ENCODE measurements around the gene PCSK4. TPM values are rescaled to one million over a fixed set of nuclear protein-coding genes. Genes with fewer than 3 reads are reported as not detected.
A peak's percentile ranks its signal among the peaks of the same experiment; 100 is the strongest.
"Not testable (repeated sequence)": the region's sequence is repeated elsewhere in the genome, so short reads cannot be mapped to it uniquely, and the experiment has no call there.

Gene PCSK4
- total RNA-seq, 1 donor from 2014 or later, result 2.5 TPM

DNA sequence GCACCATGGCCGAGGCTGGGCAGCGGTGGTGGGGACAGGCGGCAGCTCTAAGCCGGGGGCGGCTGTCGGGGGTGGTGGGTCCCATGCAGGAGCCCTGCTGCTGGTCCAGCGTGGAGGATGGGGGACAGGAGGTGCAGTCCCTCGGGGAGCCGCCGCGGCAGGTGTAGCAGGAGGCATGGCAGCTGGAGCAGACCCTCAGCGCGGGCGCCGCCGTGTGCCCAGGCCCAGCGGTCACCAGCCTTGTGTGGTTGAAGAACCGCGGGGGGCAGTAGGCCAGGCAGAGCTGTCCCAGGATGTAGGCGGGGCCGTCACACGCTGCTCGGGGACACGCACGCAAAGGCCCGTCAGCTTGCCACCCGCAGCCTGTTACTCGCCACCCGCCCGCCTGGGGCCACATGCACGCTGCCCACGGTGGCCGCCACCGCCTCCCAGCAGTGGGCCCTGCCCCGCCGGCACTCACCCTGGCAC lies 8.2 kb downstream of the PCSK4 start:
- DNase-seq (ENCODE audit: low read depth), result no peak
- TF ChIP-seq, protein P1, sequence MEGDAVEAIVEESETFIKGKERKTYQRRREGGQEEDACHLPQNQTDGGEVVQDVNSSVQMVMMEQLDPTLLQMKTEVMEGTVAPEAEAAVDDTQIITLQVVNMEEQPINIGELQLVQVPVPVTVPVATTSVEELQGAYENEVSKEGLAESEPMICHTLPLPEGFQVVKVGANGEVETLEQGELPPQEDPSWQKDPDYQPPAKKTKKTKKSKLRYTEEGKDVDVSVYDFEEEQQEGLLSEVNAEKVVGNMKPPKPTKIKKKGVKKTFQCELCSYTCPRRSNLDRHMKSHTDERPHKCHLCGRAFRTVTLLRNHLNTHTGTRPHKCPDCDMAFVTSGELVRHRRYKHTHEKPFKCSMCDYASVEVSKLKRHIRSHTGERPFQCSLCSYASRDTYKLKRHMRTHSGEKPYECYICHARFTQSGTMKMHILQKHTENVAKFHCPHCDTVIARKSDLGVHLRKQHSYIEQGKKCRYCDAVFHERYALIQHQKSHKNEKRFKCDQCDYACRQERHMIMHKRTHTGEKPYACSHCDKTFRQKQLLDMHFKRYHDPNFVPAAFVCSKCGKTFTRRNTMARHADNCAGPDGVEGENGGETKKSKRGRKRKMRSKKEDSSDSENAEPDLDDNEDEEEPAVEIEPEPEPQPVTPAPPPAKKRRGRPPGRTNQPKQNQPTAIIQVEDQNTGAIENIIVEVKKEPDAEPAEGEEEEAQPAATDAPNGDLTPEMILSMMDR (conservative IDR thresholded peaks at IDR 0.05; ENCODE audit: low read depth, low read length), result no peak
- no peak overlapping the region for H3K4me3 ChIP-seq (ENCODE audit: low read depth, low read length)

DNA sequence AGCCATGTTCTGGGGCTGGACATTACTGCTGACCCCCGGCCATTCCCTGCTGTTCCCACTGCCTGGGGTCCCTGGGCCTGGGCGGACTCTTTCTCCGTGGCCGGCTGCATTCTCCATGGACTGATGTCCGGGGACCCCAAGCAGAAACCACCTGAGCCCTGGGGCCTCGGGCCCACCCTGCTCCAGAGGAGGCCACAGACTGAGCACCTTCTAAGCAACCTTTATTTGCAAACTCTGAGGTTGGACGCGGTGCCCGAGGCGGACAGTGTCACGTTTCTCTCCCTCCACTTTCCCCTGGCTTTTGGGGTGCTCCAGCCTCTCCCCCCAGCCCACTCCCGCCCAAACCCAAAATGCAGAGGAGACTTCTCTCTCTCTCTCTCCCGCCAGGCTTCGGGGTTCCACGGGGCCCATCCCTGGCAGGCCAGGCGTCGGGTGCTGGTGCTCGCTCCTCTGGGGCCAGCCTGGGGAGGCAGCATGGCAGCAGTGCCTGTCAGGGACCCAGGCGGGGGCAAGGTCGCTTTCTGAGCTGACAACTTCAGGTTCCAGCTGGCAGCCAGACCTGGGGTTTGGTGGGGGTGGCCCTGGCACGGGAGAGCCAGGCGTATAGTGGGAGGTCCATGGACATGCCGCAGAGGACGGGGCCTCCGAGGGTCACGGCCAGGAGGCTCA lies 8.8 kb downstream of the PCSK4 start:
- DNase-seq (ENCODE audit: low read depth), result no peak
- TF ChIP-seq, protein P1 (conservative IDR thresholded peaks at IDR 0.05; ENCODE audit: low read depth, low read length), result no peak
- no peak overlapping the region for H3K4me3 ChIP-seq (ENCODE audit: low read depth, low read length)

DNA sequence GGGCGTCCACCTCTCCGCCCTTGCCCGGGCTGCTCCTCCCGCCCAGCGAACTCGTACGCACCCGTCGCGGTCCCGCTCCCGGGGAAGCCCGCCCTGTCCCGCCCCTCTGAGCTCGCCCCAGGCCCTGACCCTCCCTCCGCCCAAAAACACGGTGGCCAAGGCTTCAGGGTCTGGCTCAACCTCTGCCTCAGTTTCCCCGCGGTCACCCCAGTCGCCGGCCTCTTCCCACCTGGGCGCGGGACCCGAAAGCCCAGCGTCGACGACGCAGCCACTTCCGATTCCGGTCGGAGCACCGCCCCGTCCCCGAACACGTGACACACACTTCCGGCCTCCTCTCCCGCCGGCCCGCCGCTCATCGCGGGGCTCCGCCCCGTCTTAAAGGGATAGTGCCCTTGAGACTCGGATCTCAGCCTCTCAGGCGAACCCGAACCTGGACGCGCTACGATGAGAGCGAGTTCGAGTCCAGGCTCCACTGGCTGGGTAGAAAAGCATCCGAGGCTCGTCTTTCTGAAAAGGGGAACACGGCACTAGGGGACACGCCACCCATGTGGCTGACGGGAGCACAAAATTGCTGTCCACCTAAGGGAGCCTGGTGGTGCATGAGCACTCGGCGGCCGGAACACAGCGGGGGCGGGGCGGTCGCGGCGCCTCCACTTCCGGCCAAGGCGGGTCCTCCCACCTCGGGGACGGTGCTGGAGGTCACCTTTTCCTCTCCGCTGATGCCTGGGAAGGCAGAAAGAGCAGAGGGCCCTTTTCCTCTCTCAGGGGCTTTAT lies 11.0 kb downstream of the PCSK4 start, which contains the start of gene C19orf25:
Gene C19orf25, minus strand, starts transcription at position 282 of the 774 bp plus-strand sequence. CDS start 312 bp downstream, outside the sequence.
- peak; percentile 44 for DNase-seq (ENCODE audit: low read depth)
- TF ChIP-seq, protein P1 (conservative IDR thresholded peaks at IDR 0.05; ENCODE audit: low read depth, low read length), result no peak
- peak within 1 kb of the TSS; percentile 80 for H3K4me3 ChIP-seq (ENCODE audit: low read depth, low read length)

DNA sequence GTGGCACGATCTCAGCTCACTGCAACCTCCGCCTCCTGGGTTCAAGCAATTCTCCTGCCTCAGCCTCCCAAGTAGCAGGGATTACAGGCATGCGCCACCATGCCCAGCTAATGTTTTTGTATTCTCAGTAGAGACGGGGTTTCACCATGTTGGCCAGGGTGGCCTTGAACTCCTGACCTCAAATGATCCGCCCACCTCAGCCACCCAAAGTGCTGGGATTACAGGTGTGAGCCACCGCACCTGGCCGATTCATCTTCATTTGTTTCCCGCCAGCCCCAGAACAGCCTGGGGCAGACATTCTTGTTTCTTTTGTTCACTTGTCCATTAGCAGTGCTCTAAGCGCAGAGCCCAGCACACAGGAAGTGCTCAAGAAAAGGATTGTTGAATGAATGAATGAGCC lies 13.1 kb downstream of the PCSK4 start:
- DNase-seq (ENCODE audit: low read depth); H3K4me3 ChIP-seq (ENCODE audit: low read depth, low read length): not testable (repeated sequence)

DNA sequence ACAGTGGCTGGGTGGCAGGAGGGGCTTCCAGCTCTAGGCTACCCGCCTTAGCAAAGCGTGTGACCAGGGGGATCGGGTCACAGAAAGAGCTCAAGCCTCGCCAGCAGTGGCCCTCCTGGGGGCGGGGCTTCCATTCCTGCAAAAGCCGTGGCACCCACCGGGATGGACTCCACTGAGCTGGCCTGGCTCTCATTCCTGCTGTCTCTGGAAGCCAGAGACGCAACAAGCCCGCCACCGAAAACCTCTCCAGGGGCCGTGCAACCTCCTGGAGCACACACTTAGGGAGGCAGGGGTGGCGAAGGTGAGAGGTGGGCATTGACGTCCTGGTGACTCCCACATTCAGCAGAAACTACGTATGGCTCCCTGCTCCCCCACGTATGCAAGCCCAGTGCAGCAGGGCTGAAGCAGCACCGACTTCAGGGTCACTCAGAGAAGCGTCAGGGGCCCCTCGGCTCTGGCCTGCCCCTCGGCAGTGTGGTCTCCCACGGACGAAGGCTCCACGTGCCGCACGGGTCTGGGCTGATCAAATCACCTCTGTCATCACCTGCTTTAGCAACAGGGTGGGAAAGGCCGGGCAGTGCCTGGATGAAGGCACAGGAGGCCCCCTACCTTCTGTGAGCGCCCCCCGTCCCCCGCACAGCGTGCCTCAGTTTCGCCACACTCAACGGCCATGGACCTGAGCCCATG lies 14.3 kb downstream of the PCSK4 start:
- TF ChIP-seq, protein P1 (conservative IDR thresholded peaks at IDR 0.05; ENCODE audit: low read depth, low read length), result no peak
- H3K4me3 ChIP-seq (ENCODE audit: low read depth, low read length), result no peak overlapping the region
- DNase-seq (ENCODE audit: low read depth), result no peak

DNA sequence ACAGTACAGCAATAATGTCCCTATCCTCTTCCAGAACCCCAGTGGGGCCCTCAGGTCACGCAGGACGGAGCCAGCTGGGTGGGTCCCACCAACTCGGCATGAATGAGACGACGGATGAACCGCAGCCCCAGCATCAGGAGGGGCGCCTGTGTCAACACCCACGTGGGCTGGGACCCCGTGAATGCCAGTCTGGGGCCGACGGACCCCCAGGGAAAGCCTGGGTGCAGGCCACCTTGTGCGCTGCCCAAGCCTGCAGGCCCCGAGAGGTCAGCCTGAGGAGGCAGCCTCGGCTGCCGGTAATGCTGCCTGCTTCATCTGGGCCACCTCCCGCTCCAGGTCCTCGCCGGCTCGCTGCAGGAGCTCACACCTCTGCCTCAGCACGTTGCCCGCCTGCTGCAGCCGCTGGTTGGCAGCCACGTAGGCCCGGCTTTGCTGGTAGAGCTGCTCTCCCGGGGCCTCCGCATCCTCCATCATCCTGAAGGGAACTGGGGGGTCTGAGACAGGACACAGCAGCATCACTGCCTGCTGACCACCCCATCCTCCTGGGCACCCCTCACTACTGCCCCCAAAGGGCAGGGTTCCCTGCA lies 15.3 kb downstream of the PCSK4 start:
- TF ChIP-seq, protein P1 (conservative IDR thresholded peaks at IDR 0.05; ENCODE audit: low read depth, low read length), result no peak
- no peak overlapping the region for H3K4me3 ChIP-seq (ENCODE audit: low read depth, low read length)
- DNase-seq (ENCODE audit: low read depth), result no peak
